ENCODE measurements around the gene KCNH3. TPM values are rescaled to one million over a fixed set of nuclear protein-coding genes. Genes with fewer than 3 reads are reported as not detected.

Gene KCNH3
- total RNA-seq, 1 experiment from 2014 or later, result 0.11 TPM

- DNase-seq (ENCODE audit: low read depth), result no peak
Measured at GRCh38 chr12:49562233-49562632, 23.4 kb downstream of the KCNH3 start.

DNA sequence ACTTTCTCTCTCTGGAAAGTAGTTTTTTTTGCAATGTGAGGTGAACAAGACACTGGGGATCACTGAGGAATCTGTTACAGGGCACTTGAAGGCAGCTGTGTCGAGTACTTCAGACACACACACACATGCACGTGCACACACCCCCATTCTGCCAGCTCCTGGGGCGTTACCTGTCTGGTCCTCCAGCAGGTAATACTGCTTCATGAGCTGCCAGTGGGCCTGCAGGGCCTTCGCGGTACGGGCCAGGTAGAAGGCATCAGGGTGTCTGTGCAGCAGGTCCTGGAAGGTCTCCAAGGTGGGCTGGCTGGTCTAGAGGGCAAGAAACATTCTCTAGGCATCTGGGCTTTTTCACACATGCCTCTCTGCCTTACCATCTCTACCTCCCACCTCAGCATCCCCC, 24.0 kb downstream of the KCNH3 start:
- DNase-seq (ENCODE audit: low read depth), result no peak

GRCh38 chr12:49563951-49564685, 25.3 kb downstream of the KCNH3 start:
- no peak for DNase-seq (ENCODE audit: low read depth)

GRCh38 chr12:49564686-49565405, 26.0 kb downstream of the KCNH3 start:
- no peak for DNase-seq (ENCODE audit: low read depth)

DNA sequence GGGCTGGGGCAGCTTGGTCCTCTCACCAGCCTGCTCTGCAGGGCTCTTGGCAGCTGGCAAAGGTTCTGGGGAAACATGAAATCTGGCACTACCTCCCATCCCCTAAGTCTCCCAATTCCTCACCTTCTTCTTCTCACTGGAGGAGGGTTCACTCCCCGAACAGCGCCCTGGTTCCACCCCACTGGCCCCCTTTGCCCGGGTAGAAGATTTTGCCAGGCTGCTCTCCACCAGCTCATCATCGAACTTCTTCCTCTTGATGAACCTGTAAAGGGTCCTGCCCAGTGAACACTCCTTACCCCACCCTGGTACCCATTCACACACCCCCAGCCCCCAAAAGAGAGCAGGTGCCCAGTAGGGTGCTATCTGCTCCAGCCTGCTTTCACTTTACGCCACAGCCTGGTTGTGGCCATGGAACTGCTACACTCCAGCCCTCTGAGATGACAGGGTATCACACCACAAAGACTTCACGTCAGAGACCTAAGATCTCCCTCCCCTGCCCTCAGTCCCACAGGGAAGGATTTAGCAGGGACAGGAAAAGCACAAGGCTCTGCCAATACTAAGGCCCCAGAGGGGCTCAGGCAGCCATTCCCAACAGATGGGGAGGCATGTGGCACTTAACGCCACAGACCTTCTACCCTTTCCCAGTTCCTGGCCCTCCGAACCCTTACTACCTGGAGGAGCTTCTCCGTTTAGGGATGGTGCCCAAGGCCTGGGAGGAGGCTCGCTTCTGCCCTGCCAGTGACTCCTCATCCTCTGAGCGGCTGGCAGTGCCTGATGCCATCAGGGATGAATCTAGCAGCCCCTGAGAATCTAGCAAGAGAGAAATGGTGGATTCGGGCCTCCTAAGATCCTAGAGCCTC, 26.8 kb downstream of the KCNH3 start:
- no peak for DNase-seq (ENCODE audit: low read depth)

GRCh38 chr12:49566361-49566760, 27.5 kb downstream of the KCNH3 start:
- no peak for DNase-seq (ENCODE audit: low read depth)

DNA sequence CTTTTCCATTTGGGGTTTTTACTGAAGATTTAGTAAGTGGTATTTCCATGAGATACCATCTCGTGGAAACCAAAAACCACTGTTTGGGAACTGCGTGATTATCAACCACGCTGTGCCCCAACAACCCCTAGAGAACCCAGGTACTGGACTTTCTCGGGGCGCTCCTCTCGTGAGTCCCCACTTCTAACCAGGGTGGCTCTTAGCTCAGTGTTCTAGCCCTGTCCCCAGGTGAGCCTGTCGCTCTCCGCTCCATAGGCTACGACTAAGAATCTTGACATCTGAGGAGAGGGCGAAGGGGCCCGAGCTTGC, 28.4 kb downstream of the KCNH3 start:
- DNase-seq (ENCODE audit: low read depth), result no peak

GRCh38 chr12:49567611-49568441, 29.0 kb downstream of the KCNH3 start, which contains the start of gene MCRS1:
TSS of gene MCRS1 (minus strand) at chr12:49568142. CDS start at chr12:49566731, 1,411 bp downstream.
- DNase-seq (ENCODE audit: low read depth), result peak; percentile 85

DNA sequence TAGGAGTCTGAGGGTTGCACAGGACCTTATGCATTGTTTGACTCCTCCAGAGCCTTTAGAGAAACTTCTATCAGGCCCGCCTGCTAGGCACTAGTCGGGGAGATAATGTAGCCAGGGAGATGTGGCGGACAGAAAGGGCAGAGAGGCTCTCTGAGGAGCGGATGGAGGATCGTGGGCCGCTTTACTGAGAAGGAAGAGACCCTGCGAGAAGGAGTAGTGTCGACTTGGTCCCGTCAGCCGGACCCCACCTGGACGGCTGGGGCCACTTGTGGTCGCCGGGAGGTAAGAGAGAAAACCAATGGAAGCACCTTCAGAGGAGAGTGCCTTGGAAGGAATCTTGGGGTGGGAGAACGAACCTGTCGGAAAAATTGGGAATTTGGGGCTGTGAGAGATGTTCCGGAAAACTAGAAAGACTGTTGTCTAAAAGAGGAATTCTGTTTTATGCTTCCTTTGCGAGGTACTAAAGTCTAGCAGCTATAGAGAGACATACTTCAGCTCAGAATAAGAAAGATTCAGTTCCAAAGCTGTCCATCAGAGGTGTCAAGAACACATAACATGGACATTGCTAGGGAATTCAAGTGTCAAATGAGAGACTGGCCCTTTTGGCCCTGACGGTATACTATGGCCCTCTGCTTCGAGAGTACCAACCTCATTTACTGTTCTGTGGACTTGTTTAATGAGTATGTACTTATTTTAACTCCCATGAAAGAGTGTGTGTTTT, 29.8 kb downstream of the KCNH3 start:
- DNase-seq (ENCODE audit: low read depth), result peak; percentile 24

GRCh38 chr12:49577589-49578315, 38.9 kb downstream of the KCNH3 start:
- DNase-seq (ENCODE audit: low read depth), result no peak

DNA sequence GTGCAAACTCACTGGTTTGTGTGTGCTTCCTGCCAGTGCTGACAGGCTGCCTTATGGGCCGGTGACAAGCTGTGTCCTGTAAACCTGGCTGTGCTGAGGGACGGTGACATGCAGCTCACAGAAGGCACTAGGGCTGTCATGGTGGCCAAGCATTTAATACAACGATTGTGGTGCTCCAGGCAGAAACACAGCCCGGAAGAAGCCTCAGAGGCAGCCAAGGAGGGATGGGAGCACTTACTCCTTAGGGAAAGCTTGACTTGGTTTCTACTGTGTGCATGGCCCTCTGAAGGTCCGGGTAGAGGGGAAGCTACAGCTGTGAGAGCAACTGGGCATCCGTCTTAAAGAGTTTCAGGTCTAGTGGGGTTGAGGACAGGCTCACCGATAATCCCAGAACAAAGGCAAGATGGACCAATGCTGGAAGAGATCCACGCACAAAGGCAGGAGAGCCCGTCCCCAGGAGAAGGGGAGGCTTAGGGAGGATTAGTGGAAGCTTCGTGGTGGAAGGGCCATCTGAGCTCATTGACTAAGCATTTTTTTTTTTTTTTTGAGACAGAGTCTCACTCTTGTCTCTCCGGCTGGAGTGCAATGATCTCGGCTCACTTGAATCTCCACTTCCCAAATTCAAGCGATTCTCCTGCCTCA, 39.8 kb downstream of the KCNH3 start:
- no peak for DNase-seq (ENCODE audit: low read depth)

DNA sequence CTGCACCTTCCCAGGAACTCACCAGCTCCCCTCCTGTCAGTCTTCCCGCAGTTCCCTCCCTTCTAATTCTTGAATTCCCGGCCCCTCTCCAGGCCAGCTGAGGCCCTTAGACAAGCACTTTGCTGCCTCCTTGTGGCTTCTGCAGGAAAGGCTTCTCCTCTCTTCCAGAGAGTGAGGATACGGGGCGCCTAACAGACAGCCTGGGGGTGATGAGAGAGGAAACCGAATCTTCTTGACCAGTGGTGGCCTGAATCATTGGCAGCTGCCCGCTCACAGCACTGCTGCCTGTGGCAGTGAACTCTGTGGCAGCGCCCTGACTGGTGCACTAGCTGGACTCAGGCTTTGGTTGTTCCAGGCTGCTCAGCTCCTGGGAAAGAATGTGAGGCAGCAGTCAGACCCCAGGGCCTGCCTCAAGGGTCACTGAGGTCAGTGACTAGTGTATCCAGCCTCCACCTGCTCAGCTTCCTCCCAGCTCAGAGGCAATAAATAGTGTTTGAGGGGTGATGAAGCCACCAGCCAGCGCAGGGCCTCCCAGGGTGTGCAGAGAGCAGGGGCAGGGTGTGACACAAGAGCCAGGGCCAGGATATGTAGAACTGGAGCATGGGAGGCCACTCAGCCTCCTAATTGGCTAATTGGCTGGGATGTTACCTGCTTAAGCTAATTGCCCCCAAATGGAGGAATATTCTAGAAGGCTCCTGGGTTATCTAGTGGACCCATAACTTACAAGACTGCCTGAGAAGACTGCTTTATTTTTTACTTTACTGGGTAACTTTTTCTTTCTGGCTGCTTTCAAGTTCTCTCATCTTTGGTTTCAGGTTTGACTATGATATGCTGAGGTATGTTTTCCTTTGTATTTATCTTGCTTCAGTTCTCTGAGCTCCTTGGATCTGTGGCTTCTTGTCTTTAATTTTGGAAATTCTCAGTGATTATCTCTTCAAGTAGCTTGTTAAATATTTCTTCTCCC, 42.0 kb downstream of the KCNH3 start:
- peak; percentile 96 for DNase-seq (ENCODE audit: low read depth)

- DNase-seq (ENCODE audit: low read depth), result no peak
Measured at GRCh38 chr12:49582201-49582600, 43.4 kb downstream of the KCNH3 start.

DNA sequence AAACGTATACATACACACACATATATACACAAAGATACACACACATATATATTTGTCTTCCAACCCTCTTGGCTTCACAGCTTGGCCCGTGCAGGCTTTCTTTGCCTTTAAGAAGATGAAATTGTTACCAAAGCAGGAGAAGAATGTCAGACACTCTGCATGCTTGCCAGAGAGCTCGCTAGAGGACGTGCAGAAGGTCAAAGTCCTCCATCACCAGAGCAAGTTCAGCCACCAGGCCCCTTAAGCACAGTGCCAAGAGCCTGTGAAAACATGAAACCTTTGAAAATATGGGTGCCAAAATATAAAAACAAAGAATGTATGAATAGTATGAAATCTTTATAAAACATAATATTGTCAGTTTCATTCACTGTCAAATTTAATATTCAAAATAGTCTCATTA, 44.0 kb downstream of the KCNH3 start:
- DNase-seq (ENCODE audit: low read depth), result no peak

DNA sequence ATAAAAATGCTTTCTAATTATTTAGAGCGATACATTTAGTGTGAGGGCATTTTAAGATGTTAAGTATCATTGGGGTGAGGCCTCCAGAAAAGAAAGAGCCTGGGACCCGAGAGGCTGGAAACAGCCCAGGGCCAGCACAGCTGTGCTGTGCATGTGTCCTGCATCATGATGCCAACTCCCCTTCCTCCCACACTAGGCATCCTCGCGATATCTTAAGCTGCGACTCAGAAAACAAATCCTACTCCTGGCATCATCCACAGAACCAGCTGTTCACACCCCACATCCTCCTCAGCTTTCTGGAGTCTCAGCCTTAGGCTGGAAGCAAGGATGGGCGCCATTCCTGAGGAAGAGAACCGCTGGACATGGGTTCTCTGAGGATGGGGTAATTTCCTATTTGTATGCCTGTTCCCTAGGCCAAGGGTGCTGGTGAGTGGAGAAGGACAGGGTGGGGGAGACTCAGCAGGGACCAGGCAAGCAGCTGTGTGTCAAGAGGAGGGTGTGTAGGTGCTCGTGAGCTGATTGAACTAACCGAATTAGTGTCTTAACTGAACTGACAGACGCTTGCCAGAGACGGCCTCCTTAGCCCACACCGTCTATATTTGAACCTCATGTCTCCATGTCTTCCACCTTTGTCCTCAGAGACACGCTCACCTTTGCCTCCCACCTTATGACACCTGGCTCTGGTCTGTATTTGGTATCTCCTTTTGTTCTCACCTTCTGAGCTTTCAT, 44.7 kb downstream of the KCNH3 start:
- peak; percentile 86 for DNase-seq (ENCODE audit: low read depth)

DNA sequence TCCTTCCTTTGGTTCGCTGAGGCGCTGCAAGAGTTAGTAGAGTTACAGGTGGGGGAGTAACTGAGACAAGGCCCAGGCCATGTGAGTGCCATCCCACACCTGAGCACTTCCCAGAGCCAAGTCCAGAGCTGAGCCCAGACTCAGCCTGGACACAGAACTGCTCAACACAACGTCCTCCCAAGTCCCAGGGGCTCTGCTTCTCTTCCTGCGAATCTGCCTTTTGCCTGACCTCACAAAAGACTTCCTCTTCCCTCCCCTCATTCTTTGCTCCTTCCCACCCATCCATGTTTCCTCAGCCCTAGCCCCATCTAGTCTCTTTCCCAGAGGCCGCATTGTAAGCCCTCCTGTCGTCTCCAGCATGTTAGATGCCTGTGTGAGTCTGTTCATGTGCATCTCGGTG, 45.8 kb downstream of the KCNH3 start:
- no peak for DNase-seq (ENCODE audit: low read depth)
